C4-2B (cell line): ENCODE results near the gene PRMT3.

Experiments
- CTCF ChIP-seq: fragments of 450-650 bp; conservative IDR thresholded peaks from 2 replicates; pipeline ENCODE4 v1.5.1; 2017; ENCODE audit warnings: mild to moderate bottlenecking
- ZFX ChIP-seq: fragments of 450-650 bp; IDR thresholded peaks from 2 replicates; pipeline ENCODE4 v1.6.1; 2017

- TF ChIP-seq CTCF (no peak), ZFX (no peak)
Observed at GRCh38 chr11:20501252-20501651, 113.7 kb downstream of the PRMT3 start.
